Eye (tissue), 1 donor: ENCODE data around the gene MCCD1.
A peak's percentile ranks its signal among the peaks of the same experiment; 100 is the strongest.
"Not testable (repeated sequence)": the region's sequence is repeated elsewhere in the genome, so short reads cannot be mapped to it uniquely, and the experiment has no call there.

Experiments used
- DNase-seq: peaks from one replicate; pipeline ENCODE4 v3.0.0-alpha.2; 2015

The MCCD1 gene

GRCh38 chr6:31544676-31545075 lies 15.9 kb downstream of the MCCD1 start:
- DNase-seq, result no peak

GRCh38 chr6:31545291-31545690 lies 16.5 kb downstream of the MCCD1 start:
- no peak for DNase-seq

GRCh38 chr6:31546339-31546957 lies 17.7 kb downstream of the MCCD1 start, which contains the start of gene ATP6V1G2:
Gene ATP6V1G2 (minus strand): TSS chr6:31546608. CDS start chr6:31546559, 49 bp downstream.
- DNase-seq, result peak; percentile 97

GRCh38 chr6:31546958-31547726 lies 18.4 kb downstream of the MCCD1 start, which contains the start of gene NFKBIL1:
Gene NFKBIL1 (plus strand): TSS chr6:31547608. CDS start chr6:31547695, 87 bp downstream.
- peak; percentile 97 for DNase-seq

- DNase-seq, result no peak
Observed at GRCh38 chr6:31547727-31548543, 19.2 kb downstream of the MCCD1 start.

GRCh38 chr6:31548544-31548873 lies 19.7 kb downstream of the MCCD1 start:
- no peak for DNase-seq

- DNase-seq, result not testable (repeated sequence)
Observed at GRCh38 chr6:31551371-31551770, 22.6 kb downstream of the MCCD1 start.

GRCh38 chr6:31556307-31556706 lies 27.5 kb downstream of the MCCD1 start:
- no peak for DNase-seq

- no peak for DNase-seq
Observed at GRCh38 chr6:31557443-31558317, 28.9 kb downstream of the MCCD1 start.

GRCh38 chr6:31558318-31558625 lies 29.5 kb downstream of the MCCD1 start:
- no peak for DNase-seq

- DNase-seq, result no peak
Observed at GRCh38 chr6:31558631-31559500, 30.1 kb downstream of the MCCD1 start.

GRCh38 chr6:31559606-31559957 lies 30.8 kb downstream of the MCCD1 start:
- no peak for DNase-seq

GRCh38 chr6:31559958-31560696 lies 31.4 kb downstream of the MCCD1 start:
- DNase-seq, result no peak

GRCh38 chr6:31560697-31561058 lies 31.9 kb downstream of the MCCD1 start:
- DNase-seq, result no peak

GRCh38 chr6:31567531-31568370 lies 39.0 kb downstream of the MCCD1 start:
- no peak for DNase-seq

- no peak for DNase-seq
Observed at GRCh38 chr6:31568537-31568961, 39.8 kb downstream of the MCCD1 start.

- DNase-seq, result no peak
Observed at GRCh38 chr6:31569861-31570536, 41.2 kb downstream of the MCCD1 start.

- no peak for DNase-seq
Observed at GRCh38 chr6:31572041-31572911, 43.5 kb downstream of the MCCD1 start, which contains the start of gene LTA. Gene LTA (plus strand): TSS chr6:31572289. CDS start chr6:31572743, 454 bp downstream.
